GM18508 (cell line): ENCODE measurements around the gene SMCO3.

Experiments used
- ATAC-seq: cut with Tn5 transposase; IDR thresholded peaks from one replicate; pipeline ENCODE4 v1.9.1; 2021; ENCODE audit warnings: moderate number of reproducible peaks; ENCODE audit not compliant: insufficient read depth, unreplicated experiment

The SMCO3 gene

GRCh38 chr12:14814014-14814413, at the start of gene SMCO3:
Gene SMCO3, minus strand, starts transcription at chr12:14814182. Its CDS starts 7,502 bp downstream, at chr12:14806680.
- ATAC-seq, result no peak

- ATAC-seq, result no peak
Measured at GRCh38 chr12:14860490-14860889, 46.5 kb upstream of the SMCO3 start.

GRCh38 chr12:14858513-14858912, 44.5 kb upstream of the SMCO3 start:
- no peak for ATAC-seq

- ATAC-seq, result no peak
Measured at GRCh38 chr12:14854586-14855183, 40.7 kb upstream of the SMCO3 start.

GRCh38 chr12:14853961-14854360, 40.0 kb upstream of the SMCO3 start:
- no peak for ATAC-seq

- ATAC-seq, result no peak
Measured at GRCh38 chr12:14852880-14853279, 38.9 kb upstream of the SMCO3 start.

- ATAC-seq, result no peak
Measured at GRCh38 chr12:14850929-14851663, 37.1 kb upstream of the SMCO3 start.

GRCh38 chr12:14849661-14850060, 35.7 kb upstream of the SMCO3 start:
- ATAC-seq, result no peak

- no peak for ATAC-seq
Measured at GRCh38 chr12:14846876-14847580, 33.0 kb upstream of the SMCO3 start.

GRCh38 chr12:14846042-14846587, 32.1 kb upstream of the SMCO3 start:
- ATAC-seq, result no peak

- ATAC-seq, result no peak
Measured at GRCh38 chr12:14845350-14845750, 31.4 kb upstream of the SMCO3 start.

- no peak for ATAC-seq
Measured at GRCh38 chr12:14844401-14844800, 30.4 kb upstream of the SMCO3 start.

GRCh38 chr12:14843425-14843887, 29.5 kb upstream of the SMCO3 start, which contains the start of gene ART4:
Gene ART4, minus strand, starts transcription at chr12:14843526. Its CDS starts 413 bp downstream, at chr12:14843113.
- ATAC-seq, result no peak

GRCh38 chr12:14842315-14842714, 28.3 kb upstream of the SMCO3 start:
- ATAC-seq, result no peak

- no peak for ATAC-seq
Measured at GRCh38 chr12:14841761-14842160, 27.8 kb upstream of the SMCO3 start.

GRCh38 chr12:14840616-14841015, 26.6 kb upstream of the SMCO3 start:
- ATAC-seq, result no peak

- ATAC-seq, result no peak
Measured at GRCh38 chr12:14839262-14839661, 25.3 kb upstream of the SMCO3 start.

- ATAC-seq, result no peak
Measured at GRCh38 chr12:14836336-14837210, 22.6 kb upstream of the SMCO3 start.

- ATAC-seq, result no peak
Measured at GRCh38 chr12:14834509-14834908, 20.5 kb upstream of the SMCO3 start.

- no peak for ATAC-seq
Measured at GRCh38 chr12:14833952-14834351, 20.0 kb upstream of the SMCO3 start.
